ENCODE results near the gene KRTAP10-5.
"Not testable (repeated sequence)": the region's sequence is repeated elsewhere in the genome, so short reads cannot be mapped to it uniquely, and the experiment has no call there.

Gene KRTAP10-5

GRCh38 chr21:44571844-44572782, 8.3 kb downstream of the KRTAP10-5 start:
- peaks cover 11% of the 10 kb centered on the region for H3K4me1 Mint-ChIP-seq
- peaks cover 16% of the 10 kb centered on the region for H3K27me3 Mint-ChIP-seq
- peaks cover 0 to 23% of the 10 kb centered on the region in 2 donors for H3K9me3 Mint-ChIP-seq
- H3K4me3 Mint-ChIP-seq: no peak overlapping the region
- peak overlapping the region in 1 of 2 donors; percentile 64 for H3K27ac Mint-ChIP-seq
- no peak for ATAC-seq
- DNase-seq: no peak

GRCh38 chr21:44571296-44571695, 9.1 kb downstream of the KRTAP10-5 start:
- Mint-ChIP-seq H3K27ac (no peak overlapping the region), H3K9me3 (peaks cover 0 to 15% of the 10 kb centered on the region in 2 donors), H3K27me3 (peaks cover 16% of the 10 kb centered on the region), H3K4me1 (peaks cover 11% of the 10 kb centered on the region), H3K4me3 (no peak overlapping the region)
- ATAC-seq: no peak
- no peak for DNase-seq

- Mint-ChIP-seq H3K27ac (no peak overlapping the region), H3K4me1 (peaks cover 15% of the 10 kb centered on the region), H3K9me3 (peaks cover 0 to 6% of the 10 kb centered on the region in 2 donors), H3K4me3 (no peak overlapping the region), H3K27me3 (peaks cover 11% of the 10 kb centered on the region)
- ATAC-seq: no peak
- no peak for DNase-seq
Measured at GRCh38 chr21:44569861-44570517, 10.4 kb downstream of the KRTAP10-5 start.

- H3K4me1 Mint-ChIP-seq: peaks cover 14% of the 10 kb centered on the region
- ATAC-seq (no peak), DNase-seq (no peak)
- peaks cover under 1% of the 10 kb centered on the region for H3K27me3 Mint-ChIP-seq
- peak overlapping the region in 1 of 2 donors; percentile 54 for H3K27ac Mint-ChIP-seq
- H3K4me3 Mint-ChIP-seq: no peak overlapping the region
- H3K9me3 Mint-ChIP-seq: peaks cover 0 to 6% of the 10 kb centered on the region in 2 donors
Measured at GRCh38 chr21:44568667-44569556, 11.5 kb downstream of the KRTAP10-5 start.

- no peak overlapping the region for H3K4me3 Mint-ChIP-seq
- DNase-seq: no peak
- peaks cover 14% of the 10 kb centered on the region for H3K4me1 Mint-ChIP-seq
- H3K27ac Mint-ChIP-seq: no peak overlapping the region
- H3K27me3 Mint-ChIP-seq: no peaks in the 10 kb centered on the region
- H3K9me3 Mint-ChIP-seq: peaks cover 1 to 10% of the 10 kb centered on the region in 2 donors
- ATAC-seq: no peak
Measured at GRCh38 chr21:44568261-44568660, 12.1 kb downstream of the KRTAP10-5 start.

GRCh38 chr21:44567481-44568171, 12.8 kb downstream of the KRTAP10-5 start:
- H3K27ac Mint-ChIP-seq: no peak overlapping the region
- H3K27me3 Mint-ChIP-seq: no peaks in the 10 kb centered on the region
- peaks cover 7 to 16% of the 10 kb centered on the region in 2 donors for H3K9me3 Mint-ChIP-seq
- H3K4me3 Mint-ChIP-seq: no peak overlapping the region
- ATAC-seq: no peak
- no peak for DNase-seq
- peaks cover 14% of the 10 kb centered on the region for H3K4me1 Mint-ChIP-seq

GRCh38 chr21:44566403-44566802, 14.0 kb downstream of the KRTAP10-5 start:
- peaks cover 16 to 22% of the 10 kb centered on the region in 2 donors for H3K9me3 Mint-ChIP-seq
- no peaks in the 10 kb centered on the region for H3K27me3 Mint-ChIP-seq
- H3K4me3 Mint-ChIP-seq: no peak overlapping the region
- DNase-seq: no peak
- H3K27ac Mint-ChIP-seq: peak overlapping the region in 1 of 2 donors; percentile 67
- ATAC-seq: no peak
- H3K4me1 Mint-ChIP-seq: peaks cover 14% of the 10 kb centered on the region

GRCh38 chr21:44564886-44565598, 15.4 kb downstream of the KRTAP10-5 start:
- DNase-seq (no peak), ATAC-seq (peak; percentile 60)
- Mint-ChIP-seq H3K9me3 (peaks cover 22 to 30% of the 10 kb centered on the region in 2 donors), H3K27ac (peak overlapping the region in 1 of 2 donors; percentile 14), H3K4me1 (peaks cover 14% of the 10 kb centered on the region), H3K27me3 (no peaks in the 10 kb centered on the region), H3K4me3 (peak overlapping the region; percentile 18 to 55)

- DNase-seq: no peak
- Mint-ChIP-seq H3K4me1 (peaks cover 14% of the 10 kb centered on the region), H3K27ac (no peak overlapping the region), H3K9me3 (peaks cover 24 to 39% of the 10 kb centered on the region in 2 donors), H3K27me3 (no peaks in the 10 kb centered on the region), H3K4me3 (no peak overlapping the region)
- no peak for ATAC-seq
Measured at GRCh38 chr21:44564099-44564498, 16.3 kb downstream of the KRTAP10-5 start.

GRCh38 chr21:44558695-44559094, 21.7 kb downstream of the KRTAP10-5 start, which contains the start of gene KRTAP10-3:
KRTAP10-3 (minus strand) TSS chr21:44558795; CDS start chr21:44558715, 80 bp downstream.
- DNase-seq: no peak
- ATAC-seq: no peak
- H3K27ac Mint-ChIP-seq: peak within 1 kb of the TSS in 1 of 2 donors; percentile 47
- no peaks in the 10 kb centered on the region for H3K27me3 Mint-ChIP-seq
- H3K4me3 Mint-ChIP-seq: no peak within 1 kb of the TSS
- H3K9me3 Mint-ChIP-seq: peaks cover 28 to 51% of the 10 kb centered on the region in 2 donors
- no peaks in the 10 kb centered on the region for H3K4me1 Mint-ChIP-seq

- peaks cover 29 to 49% of the 10 kb centered on the region in 2 donors for H3K9me3 Mint-ChIP-seq
- H3K27me3 Mint-ChIP-seq, H3K4me3 Mint-ChIP-seq, H3K27ac Mint-ChIP-seq, DNase-seq, ATAC-seq, H3K4me1 Mint-ChIP-seq: not testable (repeated sequence)
Measured at GRCh38 chr21:44558329-44558675, 22.1 kb downstream of the KRTAP10-5 start.

GRCh38 chr21:44557491-44558328, 22.7 kb downstream of the KRTAP10-5 start:
- peaks cover 29 to 49% of the 10 kb centered on the region in 2 donors for H3K9me3 Mint-ChIP-seq
- no peaks in the 10 kb centered on the region for H3K27me3 Mint-ChIP-seq
- H3K4me1 Mint-ChIP-seq: no peaks in the 10 kb centered on the region
- no peak overlapping the region for H3K4me3 Mint-ChIP-seq
- ATAC-seq: no peak
- peak overlapping the region in 1 of 2 donors; percentile 47 for H3K27ac Mint-ChIP-seq
- DNase-seq: no peak

- H3K27ac Mint-ChIP-seq: no peak overlapping the region
- no peak for ATAC-seq
- no peak for DNase-seq
- no peaks in the 10 kb centered on the region for H3K27me3 Mint-ChIP-seq
- H3K4me3 Mint-ChIP-seq: no peak overlapping the region
- peaks cover 23 to 42% of the 10 kb centered on the region in 2 donors for H3K9me3 Mint-ChIP-seq
- H3K4me1 Mint-ChIP-seq: no peaks in the 10 kb centered on the region
Measured at GRCh38 chr21:44556879-44557278, 23.5 kb downstream of the KRTAP10-5 start.
